CD4-positive, alpha-beta T cell treated with Interleukin-15 for 1 hour (primary cell): ENCODE measurements around the gene RNLS.

ENCODE experiments used
- DNase-seq: peaks from one replicate; pipeline ENCODE4 v3.0.0-alpha.2; 2020

RNLS gene

DNA sequence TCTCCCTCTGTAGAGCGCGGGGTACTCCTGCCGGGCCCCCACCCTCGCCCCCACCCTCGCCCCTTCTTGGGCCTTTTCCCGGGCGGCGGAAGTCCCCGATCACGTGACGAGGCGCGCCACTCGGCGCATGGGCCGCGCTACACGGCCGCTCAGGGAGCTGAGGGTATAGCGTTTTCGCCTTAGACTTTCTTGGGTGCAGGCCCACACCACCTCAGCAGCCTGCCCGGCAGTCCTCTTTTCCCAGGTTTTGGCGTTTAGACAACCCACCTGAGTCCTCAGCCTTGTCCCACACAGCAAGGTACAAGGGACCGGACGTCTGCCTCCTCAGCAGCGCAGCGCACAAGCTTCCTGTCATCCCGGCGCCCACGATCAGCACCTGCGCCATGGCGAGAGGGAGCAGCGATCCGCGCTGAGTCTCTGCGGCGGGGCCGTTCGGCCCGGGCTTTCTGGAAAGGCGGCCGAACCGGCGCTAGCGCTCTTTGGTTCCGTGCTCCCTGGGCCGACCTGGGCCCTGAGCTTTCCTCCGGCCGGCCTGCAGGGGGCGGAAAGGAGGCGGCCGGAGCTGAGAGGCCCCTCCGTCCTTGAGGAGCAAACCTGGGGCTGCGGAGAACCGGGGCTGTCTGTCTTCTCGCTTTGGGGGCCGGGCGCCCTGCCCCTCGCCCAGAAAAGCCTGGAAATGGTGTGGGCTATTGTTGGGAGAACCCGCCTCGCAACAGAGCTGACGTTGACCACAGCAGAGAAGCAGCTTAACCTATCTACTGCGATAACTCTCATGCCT is at the start of gene RNLS:
Gene RNLS (minus strand): TSS at position 513 of the 778 bp plus-strand sequence.
- DNase-seq: peak; percentile 73

DNA sequence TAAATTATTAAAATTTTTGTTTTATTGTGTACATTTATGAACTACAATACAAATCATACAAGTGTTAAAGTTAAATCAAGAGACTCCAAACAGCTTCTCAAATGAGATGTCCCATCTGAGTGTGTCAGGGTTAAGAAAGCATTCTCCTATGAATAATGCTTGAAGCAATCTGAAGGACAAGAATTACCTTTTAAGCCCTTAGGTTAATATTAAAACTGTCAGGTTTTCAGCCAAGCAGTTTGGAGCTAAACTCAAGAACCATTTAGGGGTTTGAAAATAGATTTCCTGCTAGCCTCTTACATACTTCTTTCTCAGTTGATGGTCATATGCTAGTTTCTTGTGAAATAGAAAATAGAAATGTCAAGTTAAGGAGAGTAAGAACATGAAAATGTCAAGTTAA is 41.7 kb upstream of the RNLS start:
- DNase-seq: no peak

DNA sequence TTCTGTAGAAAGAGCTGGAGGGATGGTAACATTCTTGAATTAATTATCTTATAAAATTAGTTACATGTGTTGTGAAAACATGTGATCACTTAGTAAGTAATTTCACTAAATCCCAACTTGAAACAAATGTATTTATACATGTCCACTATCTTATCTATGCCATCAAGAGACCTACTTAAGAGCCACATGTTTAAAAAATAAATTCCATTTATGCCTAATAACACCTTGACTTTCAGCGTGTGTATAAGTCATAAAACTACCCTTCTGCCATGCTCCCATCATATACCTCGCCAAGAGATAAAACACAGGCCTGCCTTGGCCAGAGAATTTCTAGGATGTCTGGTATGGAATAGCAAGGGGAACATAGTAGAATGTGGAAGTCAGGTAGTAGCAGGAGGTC is 40.7 kb upstream of the RNLS start:
- no peak for DNase-seq

DNA sequence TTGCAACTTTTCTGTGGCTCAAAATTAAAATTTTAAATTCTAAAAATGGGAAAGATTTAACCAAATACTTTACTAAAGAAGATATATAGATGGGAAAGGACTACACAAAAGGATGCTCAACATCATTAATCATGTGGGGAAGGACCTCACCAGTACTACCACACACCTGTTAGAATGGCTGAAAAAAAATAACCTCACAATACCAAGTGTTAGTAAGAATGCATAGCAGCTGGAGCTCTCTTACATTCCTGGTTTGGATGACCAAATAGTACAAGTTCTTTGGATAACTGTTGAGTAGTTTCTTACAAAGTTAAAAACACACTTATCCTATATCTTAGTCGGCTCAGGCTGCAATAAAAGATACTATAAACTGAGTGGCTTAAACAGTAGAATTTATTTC is 37.3 kb upstream of the RNLS start:
- no peak for DNase-seq

DNA sequence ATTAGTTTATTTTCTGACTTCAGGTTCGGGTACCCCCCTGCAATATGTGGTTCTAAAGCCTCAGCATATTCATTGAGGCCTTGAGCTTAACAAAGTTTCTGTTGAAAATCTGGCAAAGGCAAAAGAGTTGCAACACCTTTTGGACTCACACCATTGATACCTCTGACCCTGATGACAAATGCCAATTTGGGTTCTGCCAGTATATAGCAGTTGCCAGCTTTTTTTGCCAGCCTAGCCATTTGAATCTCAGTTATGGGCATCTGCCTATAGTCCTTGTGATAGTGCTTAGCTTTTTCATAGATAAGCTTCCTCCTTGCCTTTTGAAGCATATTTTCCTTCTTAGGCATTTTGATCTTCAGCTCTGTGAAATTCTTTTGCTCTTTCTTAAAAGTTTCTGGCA is 35.4 kb upstream of the RNLS start:
- DNase-seq: no peak

DNA sequence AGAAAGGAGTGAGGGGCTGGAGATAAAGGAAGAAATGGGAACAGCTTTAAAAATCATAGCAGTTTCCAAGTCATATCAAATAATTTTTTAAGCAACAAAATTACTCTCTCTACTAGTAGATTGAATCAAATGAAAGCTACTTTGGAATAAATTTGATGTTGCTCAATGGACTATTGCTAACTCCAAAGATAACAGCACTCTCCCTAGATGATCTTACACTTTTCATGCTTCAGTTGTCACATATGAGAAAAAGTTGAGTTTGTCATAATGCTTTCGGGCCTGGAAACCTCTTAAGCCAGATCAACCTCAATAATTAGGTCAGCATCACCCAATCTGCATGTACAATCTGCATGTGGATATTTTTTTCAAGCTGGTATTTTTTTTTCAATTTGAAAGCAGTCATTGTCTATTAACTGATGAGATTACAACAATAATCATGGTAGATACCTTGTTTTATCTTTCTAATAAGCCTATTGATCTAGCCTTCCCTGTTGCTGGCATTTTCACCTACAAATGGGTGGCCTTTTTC is 34.7 kb upstream of the RNLS start:
- no peak for DNase-seq

DNA sequence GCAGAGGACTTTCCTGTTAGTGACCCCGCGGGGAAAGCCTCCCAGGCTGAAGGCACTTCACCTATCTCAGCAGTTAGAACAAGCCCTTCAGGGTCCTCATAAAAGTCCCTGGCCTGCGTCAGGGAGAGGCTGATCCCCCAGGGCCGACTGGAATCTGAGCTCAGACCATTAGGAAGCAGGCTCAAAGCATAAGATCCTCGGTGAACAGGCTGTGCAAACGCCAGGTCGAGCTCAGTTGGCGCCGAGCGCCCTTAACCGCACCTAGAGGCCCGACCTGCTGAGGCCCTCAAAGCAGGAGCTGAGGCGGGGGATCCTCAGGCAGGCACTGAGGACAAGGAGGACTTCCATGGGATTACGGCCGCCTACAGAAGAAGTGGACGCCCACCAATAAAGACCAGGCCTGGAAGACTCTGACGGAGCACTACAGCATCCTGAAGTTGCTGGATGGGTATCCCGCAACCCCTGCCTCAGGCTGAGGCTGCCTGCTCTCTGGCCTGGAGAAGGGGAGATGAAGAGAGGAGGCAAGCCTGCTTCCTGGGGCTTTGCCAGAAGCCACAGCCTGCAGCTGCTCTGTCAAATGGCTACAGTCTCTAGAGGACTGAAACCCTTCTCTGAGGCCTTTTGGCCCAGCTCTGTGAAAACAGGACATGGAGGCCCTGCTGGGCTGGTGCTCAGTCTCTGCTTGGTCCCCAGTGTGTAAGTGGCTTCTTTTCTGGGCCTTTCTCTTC is 33.3 kb upstream of the RNLS start:
- DNase-seq: no peak

DNA sequence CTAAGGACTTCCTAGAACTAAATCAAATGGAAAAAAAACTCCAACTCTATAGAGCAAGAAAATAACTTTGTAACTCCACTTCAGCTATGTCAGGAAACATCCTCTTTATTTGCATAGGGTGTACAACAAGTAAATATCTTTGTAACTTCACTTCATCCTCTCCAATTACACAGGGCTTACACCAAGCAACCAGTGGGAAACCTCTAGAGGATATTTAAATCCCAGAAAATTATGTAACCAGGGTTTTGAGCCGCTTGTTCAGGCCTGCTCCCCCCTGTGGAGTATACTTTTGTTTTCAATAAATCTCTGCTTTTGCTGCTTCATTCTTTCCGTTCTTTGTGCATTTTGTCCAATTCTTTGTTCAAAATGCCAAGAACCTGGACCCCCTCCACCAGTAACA is 25.7 kb upstream of the RNLS start:
- DNase-seq: no peak

DNA sequence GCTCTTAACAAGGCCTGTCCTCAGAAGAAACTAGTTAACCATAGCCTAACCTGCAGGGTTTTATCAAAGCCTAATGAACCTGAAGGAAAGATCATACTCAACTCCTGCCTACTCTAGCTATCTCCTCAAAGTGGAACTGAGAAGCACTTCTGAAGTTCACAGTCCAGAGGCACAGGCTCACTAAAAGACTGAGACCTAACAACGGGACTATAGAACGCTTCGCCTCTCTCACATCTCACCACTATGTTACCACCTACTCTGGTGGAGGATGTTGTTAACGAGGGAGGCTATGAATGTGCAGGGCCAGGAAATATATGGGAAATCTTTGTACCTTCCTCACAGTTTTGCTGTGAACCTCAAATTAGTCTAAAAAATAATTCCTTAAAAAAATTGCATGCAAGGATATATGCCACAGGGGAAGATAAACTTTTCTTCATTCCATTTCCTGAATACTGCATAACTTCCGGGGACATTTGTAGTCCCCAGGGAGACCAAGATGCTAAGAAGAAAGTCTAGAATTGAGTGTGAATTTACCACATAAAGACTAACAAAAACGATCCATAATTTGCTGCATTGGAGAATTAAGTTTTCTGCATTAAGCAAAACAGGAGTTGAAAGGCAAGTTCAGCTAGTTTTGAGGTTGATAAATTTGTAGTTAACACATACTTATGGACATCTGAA is 25.1 kb upstream of the RNLS start:
- no peak for DNase-seq

DNA sequence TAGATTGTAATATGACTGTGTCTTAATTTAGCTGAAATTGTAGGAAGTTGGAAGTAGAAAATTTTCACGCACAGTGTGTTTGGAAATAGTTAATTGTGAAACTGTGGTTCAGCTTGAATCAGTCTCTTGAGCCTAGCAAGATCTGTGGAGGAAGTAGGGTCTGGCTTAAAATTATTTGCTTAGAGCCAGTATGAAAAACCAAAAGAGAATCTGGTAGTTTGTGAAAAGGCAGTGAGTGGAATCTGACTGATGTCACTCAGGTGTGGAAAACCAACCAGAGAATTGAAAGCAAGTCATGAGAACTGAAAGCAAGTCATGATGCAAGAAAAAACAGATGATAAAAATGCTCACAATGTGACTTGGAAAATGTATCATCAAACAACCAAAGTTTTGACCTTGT is 14.9 kb upstream of the RNLS start:
- no peak for DNase-seq

DNA sequence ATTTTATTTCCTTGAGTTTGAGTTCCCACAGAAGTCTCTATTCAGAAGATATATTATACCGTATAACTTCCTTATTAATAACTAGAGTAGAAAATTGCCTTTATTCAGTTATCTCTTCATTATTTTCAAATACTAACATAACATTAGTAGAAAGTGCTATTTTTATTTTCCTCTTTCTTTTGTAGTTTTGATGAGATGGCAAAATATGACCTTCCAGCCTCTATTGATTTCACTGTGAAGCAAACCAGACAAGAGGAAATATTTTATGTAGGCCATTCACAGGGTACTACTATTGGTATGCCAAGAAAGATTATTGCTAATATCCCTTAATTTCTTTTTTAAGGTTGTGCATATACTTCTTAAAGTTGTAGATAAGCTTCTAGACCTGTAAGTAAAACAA is 11.4 kb upstream of the RNLS start:
- no peak for DNase-seq

DNA sequence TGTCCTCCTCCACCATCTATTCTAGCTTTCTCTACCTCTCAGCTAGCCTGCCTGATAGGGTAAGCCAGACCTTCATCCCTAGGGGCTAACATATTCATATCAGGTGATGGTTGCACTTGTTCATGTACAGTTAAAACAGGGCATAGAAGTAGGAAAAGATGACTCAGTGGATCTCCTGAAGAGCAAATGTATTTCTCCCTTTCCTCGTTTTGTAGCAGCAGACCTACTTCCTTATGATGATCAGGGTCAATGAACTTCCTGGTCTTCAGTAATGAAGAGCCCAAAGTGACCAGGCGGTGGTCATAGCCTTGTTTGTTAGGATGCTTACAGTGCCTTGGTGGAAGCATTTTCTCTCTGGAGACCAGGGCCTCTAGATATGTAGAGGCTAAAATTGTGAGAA is 9.8 kb upstream of the RNLS start:
- no peak for DNase-seq

DNA sequence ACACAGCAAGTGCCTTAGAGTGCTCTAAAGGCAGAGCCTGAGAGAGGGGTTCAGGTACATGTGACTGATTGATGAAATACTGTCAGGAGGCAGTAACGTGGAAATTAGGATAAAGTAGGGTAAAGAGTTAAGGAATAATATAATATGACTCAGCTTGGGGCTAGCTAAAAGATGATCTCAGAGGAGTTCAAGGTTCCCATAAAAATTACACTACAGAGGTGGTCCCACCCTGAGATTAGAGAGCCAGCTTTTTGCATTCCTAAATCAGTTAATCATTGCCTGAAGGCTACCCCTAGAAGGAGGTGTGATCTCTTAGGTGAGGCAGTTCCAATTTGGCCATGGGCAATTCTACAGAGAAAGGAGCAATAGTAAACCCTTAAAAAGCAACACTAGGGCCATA is 9.3 kb upstream of the RNLS start:
- DNase-seq: no peak

DNA sequence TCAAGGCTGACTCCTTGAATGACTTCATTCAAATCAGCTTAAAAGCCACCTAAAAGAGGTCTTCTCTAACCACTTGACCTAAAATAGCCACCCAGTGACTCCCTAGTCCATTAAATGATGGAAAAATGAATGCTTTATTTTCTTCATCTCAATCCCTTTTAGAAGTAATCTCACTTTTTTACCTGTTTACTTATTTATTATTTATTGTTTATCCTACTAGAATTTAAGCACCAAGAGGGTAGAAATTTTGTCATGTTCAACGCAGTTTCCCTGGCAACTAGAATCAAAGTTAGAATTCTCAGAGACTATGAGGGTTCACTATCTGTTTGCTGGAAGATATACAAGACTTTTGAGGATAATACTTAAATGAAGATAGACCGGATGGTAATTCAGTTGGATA is 3.3 kb upstream of the RNLS start, which contains the start of gene LIPJ:
Gene LIPJ (plus strand): TSS at position 301 of the 400 bp plus-strand sequence. CDS start 3,926 bp downstream, outside the sequence.
- no peak for DNase-seq

DNA sequence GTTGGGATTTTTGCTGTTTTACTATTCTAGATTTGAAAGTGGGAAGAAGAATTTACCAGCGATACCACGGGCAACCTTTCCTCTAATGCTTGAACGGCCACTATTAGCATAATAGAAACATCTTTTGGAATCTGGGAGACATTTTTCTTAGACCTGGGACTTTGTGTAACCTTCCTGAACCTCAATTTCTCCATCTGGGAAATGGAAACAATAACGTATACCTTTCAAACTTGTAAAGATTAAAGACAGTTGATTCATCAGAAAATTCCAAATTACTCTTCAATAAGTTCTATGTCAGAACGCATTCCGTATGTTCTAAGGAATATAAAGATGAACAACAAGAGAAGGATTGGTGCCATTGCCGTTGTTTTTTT is 453 bp upstream of the RNLS start:
- DNase-seq: no peak

DNA sequence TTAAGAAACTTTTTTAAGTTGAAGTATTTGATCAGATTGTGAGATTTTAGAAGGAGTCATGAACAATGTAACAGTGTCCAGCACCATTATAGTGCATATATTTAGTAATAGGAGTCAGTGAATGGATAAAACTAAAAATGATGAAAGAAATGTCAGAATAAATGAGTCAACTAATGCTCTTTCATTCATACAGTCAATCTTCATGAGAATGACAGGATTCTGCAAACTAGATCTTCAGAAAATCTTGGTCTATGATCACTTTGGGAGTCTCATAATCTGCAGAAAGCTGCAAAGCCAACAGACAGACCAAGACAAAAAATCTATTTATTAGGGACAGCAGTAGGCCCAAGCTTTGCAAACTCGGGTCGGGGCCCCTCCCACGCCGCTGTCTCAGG is 710 bp downstream of the RNLS start:
- no peak for DNase-seq

DNA sequence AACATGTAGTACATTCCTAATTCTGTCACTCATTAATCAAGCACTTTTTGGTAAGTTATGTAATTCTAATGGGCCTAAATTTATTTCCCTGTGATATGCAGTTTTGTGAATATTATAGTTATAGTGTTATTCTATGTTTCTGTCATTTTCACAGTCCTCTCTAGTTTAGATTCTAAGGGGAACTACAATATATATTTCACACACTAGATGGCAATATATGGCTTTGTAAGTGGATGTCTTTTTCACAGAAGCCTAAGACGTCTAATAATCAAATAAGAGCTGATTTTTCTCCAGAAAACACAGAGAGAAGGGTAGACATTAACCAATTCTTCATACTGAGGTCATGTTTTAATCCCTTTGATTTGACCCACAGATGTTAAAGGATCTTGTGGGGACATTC is 18.0 kb downstream of the RNLS start:
- DNase-seq: no peak

DNA sequence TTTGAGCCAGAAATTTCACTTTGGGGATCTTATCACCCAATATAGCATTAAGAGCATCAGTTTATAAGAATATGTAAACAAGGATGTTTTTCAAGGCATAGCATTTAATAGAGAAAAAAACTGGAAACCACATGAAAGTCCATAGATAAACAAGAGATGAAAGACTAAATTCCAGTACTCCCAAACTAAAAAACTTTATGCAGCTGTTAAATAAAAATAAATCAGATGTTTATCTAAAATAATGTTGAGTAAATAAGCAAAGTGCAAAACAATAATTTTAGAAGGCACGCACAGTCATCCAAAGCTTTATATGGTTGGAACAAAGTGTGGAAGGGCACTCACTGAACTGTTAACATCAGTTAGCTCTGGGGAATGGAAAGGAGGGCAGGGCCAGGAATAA is 21.0 kb downstream of the RNLS start:
- DNase-seq: no peak

DNA sequence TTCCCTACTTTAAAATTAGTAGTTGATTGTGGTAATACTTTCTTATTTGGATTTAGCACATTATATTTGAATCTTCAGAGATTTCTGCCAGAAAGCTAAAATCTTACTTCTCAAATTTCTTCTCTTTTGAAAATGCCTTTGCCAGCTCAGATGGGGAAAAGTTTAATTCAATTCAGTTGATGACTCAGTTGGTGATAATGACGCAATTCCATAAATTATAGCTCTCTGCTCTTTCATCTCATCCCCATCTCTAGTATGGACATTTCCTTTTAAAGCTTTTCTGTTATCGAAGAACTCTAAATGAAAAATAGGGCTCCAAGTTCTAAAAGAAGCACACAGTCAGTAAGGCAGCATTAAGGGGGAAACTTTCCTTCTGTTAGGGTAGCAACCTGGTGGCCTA is 25.5 kb downstream of the RNLS start:
- DNase-seq: no peak

DNA sequence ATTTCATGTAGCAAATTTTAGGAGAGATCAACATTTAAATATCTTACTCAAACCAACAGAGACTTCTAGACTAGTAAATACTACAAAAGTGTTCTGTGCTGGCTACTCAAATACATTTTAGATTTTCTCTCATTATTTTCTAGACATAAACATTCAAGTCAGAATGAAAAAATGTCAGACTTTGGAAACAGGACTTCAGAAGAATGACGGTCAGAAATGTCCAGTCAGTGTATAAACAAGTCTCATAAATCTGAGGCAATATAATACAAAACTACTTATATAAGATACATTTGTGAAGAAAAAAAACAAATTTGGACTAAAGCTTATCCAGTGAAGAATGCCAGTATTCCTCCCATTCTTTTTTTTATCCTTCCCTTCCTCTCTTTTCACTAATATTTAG is 25.9 kb downstream of the RNLS start:
- no peak for DNase-seq

DNA sequence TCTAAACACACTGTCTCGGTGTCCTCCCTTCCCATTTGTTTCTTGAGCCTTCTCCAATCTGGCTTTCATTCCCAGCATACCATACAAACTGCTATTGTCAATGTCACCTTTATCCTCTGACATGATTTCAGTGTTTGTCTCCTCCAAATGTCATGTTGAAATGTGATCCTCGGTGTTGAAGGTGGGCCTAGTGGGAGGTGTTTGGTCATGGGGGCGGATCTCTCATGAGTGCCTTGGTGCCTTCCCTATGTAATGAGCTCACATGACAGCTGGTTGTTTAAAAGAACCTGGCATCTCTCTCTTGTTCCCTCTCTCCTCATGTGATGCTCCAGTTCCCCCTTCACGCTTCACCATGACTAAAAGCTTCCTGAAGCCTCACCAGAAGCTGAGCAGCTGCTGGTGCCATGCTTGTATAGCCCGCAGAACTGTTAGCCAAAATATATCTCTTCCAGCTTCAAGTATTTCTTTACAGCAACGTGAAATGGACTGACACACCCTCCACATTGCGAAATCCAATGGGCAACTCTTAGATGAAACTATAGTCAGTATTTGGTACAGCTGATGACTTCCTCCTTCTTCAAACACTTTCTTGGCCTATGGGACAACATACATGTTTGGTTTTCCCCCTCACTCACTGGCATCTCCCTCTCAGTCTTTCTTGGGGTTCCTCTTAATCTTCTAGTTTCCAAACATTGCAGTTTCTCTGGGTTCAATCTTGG is 27.8 kb downstream of the RNLS start:
- DNase-seq: no peak

DNA sequence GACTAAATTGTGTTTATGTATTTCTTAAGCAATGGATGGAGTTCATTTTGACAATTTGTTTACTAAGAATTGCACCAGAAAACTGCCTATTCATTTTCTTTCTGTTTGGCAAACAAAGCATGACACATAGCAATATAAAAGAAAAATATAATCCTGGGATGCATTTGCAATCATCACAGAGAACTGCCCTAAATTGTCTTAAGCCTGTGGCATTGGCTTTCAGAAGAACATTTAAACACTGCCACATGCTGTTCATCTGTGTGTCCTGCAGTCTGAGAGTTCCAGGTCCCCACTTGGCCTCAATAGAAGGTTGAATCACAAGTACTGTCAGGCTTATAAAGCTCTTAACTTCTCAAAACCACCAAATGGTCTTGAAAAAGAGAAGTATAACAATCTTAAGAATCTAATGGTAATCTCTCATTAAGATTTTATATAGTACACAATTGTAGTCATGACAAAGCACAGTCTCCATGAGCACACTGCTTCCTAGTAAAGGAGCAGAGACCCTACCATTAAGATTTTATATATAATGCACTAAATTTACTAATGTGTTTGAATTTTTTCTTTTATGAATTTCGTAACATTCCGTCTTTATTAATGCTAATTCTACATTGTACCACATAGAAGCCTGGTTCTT is 29.9 kb downstream of the RNLS start:
- peak; percentile 46 for DNase-seq

DNA sequence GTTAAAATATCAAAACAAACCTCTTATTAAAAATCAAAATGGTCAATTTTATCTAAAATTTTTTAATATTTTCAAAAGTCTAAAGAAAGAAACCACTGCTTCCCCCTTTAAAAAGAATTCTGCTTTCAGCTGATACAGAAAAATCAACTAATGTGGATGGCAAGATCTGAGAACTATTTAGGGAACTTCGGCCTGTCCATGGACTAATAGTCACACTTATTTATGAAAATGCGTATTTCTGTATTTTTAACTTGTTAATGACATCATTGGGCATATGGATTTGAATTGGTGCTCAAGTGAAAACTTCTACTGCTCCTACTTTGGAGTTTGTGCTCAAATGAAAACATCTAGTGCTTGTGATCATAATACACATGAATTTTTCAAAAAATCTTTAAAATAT is 31.9 kb downstream of the RNLS start:
- no peak for DNase-seq
